PFSK-1 (cell line): ENCODE data around the gene RPRML.

ENCODE experiments used
- FOXP2 ChIP-seq: optimal IDR thresholded peaks from 2 replicates; pipeline ENCODE3; 2011; ENCODE audit warnings: borderline replicate concordance, control low read depth, inconsistent platforms; ENCODE audit not compliant: insufficient read depth; ENCODE audit errors: extremely low read length, extremely low read depth
- POLR2AphosphoS5 ChIP-seq: IDR thresholded peaks from 2 replicates; pipeline ENCODE4 v1.6.1; 2012; ENCODE audit warnings: low read depth, mild to moderate bottlenecking, control low read depth, low read length, moderate library complexity
- REST ChIP-seq, 2 experiments: IDR thresholded peaks; 2 replicates each; pipeline versions ENCODE4 v1.6.1 to v1.8.0; 2011 to 2012; ENCODE audit warnings: low read depth in 2 of 2, low read length in 2 of 2, control low read depth in 1 of 2, inconsistent platforms in 1 of 2, mild to moderate bottlenecking in 1 of 2, moderate library complexity in 1 of 2; ENCODE audit not compliant: insufficient read depth in 1 of 2
- SIN3A ChIP-seq: IDR thresholded peaks from 2 replicates; pipeline ENCODE4 v1.6.1; 2012; ENCODE audit warnings: mild to moderate bottlenecking, low read length, moderate library complexity, borderline replicate concordance; ENCODE audit not compliant: insufficient read depth
- TAF1 ChIP-seq: IDR thresholded peaks from 2 replicates; pipeline ENCODE4 v1.6.1; 2012; ENCODE audit warnings: low read length, control low read depth, borderline replicate concordance; ENCODE audit not compliant: insufficient read depth

GRCh38 chr17:46952115-46952514 lies 26.9 kb downstream of the RPRML start:
- TF ChIP-seq POLR2AphosphoS5 (no peak), TAF1 (no peak), FOXP2 (no peak), SIN3A (no peak), REST (IDR thresholded peaks at IDR 0.05; ENCODE audit: insufficient read depth in 1 of 2, low read depth in 2 of 2, low read length in 2 of 2) (no peak)
